Measurements from ENCODE around the gene EPHA8. TPM values are rescaled to one million over a fixed set of nuclear protein-coding genes. Genes with fewer than 3 reads are reported as not detected.

Gene EPHA8
- total RNA-seq, 1 donor from 2014 or later = not detected

DNA sequence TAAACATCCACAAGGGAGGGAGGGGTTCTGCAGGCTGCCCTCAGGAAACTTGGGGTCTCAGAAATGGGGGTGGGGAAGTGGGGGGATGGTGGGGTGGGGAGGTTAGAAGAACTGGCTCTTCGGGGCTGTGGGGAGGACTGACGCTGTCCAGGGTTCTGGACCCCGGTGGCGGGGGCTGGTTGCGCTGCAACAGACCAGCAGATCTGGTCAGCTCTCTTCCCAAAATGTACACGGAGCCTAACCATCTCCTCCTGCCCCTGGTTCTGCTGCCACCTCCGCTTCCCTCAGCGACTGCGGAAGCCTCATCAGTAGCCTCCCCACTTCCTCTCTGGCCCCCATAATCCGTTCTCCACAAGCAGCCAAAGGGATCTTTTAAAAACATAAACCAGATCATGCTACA, 43.9 kb downstream of the EPHA8 start:
- Mint-ChIP-seq H3K36me3 (no peaks in the 10 kb centered on the region), H3K4me1 (no peaks in the 10 kb centered on the region), H3K9me3 (no peaks in the 10 kb centered on the region), H3K27me3 (ENCODE audit: low read depth) (peaks cover 90% of the 10 kb centered on the region), H3K27ac (no peak overlapping the region), H3K4me3 (no peak overlapping the region)
- no peak for DNase-seq (ENCODE audit: low spot score in 2 of 2, unreplicated experiment in 2 of 2)
- TF ChIP-seq CTCF (IDR thresholded peaks at IDR 0.05; ENCODE audit: unreplicated experiment) = no peak

- Mint-ChIP-seq H3K27me3 (ENCODE audit: low read depth) (peaks cover 94% of the 10 kb centered on the region), H3K4me1 (no peaks in the 10 kb centered on the region)
Measured at GRCh38 chr1:22608361-22608760, 45.1 kb downstream of the EPHA8 start.

DNA sequence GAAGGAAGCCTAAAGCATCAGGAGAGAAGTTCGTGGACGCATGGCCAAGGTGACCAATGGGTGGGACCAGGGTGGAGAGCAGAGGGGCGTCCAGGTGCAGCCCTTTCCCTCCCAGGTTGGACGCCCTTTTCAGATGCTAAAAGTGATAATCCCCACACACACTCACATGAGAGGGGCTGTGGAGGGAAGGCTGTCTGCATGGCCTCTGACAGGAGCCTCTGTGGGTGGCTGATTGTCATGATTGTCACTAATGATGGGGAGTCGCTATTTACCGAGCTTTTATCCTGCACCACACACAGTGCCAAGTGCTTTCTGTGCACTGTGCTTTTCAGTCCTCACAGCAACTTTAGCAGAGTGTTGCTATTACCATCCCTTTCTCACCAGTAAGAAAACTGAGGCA, 46.0 kb downstream of the EPHA8 start:
- Mint-ChIP-seq H3K9me3 (no peaks in the 10 kb centered on the region), H3K27me3 (ENCODE audit: low read depth) (peaks cover 91% of the 10 kb centered on the region), H3K4me1 (no peaks in the 10 kb centered on the region), H3K27ac (no peak overlapping the region), H3K36me3 (no peaks in the 10 kb centered on the region), H3K4me3 (no peak overlapping the region)
- TF ChIP-seq CTCF (IDR thresholded peaks at IDR 0.05; ENCODE audit: unreplicated experiment) = no peak
- DNase-seq (ENCODE audit: low spot score in 2 of 2, unreplicated experiment in 2 of 2) = no peak

More at GRCh38 chr1:22608361-22608760, 45.1 kb downstream of the EPHA8 start:
- H3K27ac Mint-ChIP-seq = no peak overlapping the region
- H3K4me3 Mint-ChIP-seq = no peak overlapping the region
- H3K36me3 Mint-ChIP-seq = no peaks in the 10 kb centered on the region
- no peaks in the 10 kb centered on the region for H3K9me3 Mint-ChIP-seq
- DNase-seq (ENCODE audit: low spot score in 2 of 2, unreplicated experiment in 2 of 2) = no peak
- TF ChIP-seq CTCF (IDR thresholded peaks at IDR 0.05; ENCODE audit: unreplicated experiment) = no peak

- Mint-ChIP-seq H3K27ac (no peak overlapping the region), H3K4me3 (no peak overlapping the region), H3K9me3 (no peaks in the 10 kb centered on the region), H3K36me3 (no peaks in the 10 kb centered on the region), H3K4me1 (no peaks in the 10 kb centered on the region), H3K27me3 (ENCODE audit: low read depth) (peaks cover 91% of the 10 kb centered on the region)
- DNase-seq (ENCODE audit: low spot score in 2 of 2, unreplicated experiment in 2 of 2) = peak; percentile 66 to 86
- no peak for TF ChIP-seq CTCF (IDR thresholded peaks at IDR 0.05; ENCODE audit: unreplicated experiment)
Measured at GRCh38 chr1:22611530-22611947, 48.2 kb downstream of the EPHA8 start.

- H3K27me3 Mint-ChIP-seq (ENCODE audit: low read depth) = peaks cover 91% of the 10 kb centered on the region
- DNase-seq (ENCODE audit: low spot score in 2 of 2, unreplicated experiment in 2 of 2) = no peak
- no peaks in the 10 kb centered on the region for H3K36me3 Mint-ChIP-seq
- no peak overlapping the region for H3K27ac Mint-ChIP-seq
- no peak for TF ChIP-seq CTCF (IDR thresholded peaks at IDR 0.05; ENCODE audit: unreplicated experiment)
- H3K4me1 Mint-ChIP-seq = no peaks in the 10 kb centered on the region
- H3K4me3 Mint-ChIP-seq = no peak overlapping the region
- H3K9me3 Mint-ChIP-seq = no peaks in the 10 kb centered on the region
Measured at GRCh38 chr1:22612671-22613571, 49.6 kb downstream of the EPHA8 start.
